Renal cortical epithelial cell (primary cell): ENCODE results near the gene ITGA4. TPM values are rescaled to one million over a fixed set of nuclear protein-coding genes. Genes with fewer than 3 reads are reported as not detected.

Experiments
- DNase-seq: peaks from one replicate; pipeline ENCODE4 v3.0.0-alpha.2; 2011; ENCODE audit warnings: low read depth
- total RNA-seq: library from RNA; depleted of rRNA; stranded (reverse); fragments of >200 nt; gene quantifications from 2 replicates; pipeline ENCODE4 v1.2.3, GENCODE V29; 2014

The ITGA4 gene
- total RNA-seq, 1 donor from 2014 or later = 7.7 TPM

DNA sequence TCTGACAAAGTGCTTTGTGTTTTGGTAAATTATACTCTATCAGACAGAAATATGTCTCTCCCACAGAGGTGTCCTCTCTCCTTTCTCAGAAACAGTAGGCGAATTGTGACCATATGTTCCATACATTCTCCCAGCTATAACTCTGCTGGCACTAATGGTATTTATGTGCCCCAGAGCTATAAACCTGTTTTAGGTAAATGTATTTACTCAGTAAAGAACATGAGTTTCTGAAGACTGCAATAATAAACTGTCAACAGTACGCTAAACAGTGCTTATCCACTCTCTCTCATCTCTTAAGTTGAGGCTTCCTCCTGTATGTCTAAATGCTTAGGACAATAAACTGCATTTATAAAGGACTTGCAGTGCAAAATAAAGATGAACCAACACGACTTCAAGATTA lies 58.5 kb downstream of the ITGA4 start:
- no peak for DNase-seq

DNA sequence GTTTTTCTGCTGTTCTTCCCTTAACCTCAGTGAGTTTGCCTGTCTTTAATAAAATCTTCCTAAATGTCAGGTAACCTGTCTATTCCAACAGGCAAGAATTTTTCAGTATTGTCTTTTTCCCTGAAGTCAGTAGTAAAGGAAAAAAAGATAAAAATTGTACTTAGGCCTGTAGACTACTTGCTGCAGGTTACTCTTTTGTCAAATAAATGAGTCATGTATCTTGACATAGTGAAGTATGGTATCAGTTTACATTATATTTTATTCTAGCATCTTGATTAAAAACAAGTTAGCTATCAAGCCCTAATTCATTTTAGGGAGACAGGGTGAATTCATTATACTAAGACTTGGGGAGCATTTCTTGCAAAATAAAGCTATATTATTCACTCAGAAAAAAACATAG lies 59.8 kb downstream of the ITGA4 start:
- peak; percentile 6 for DNase-seq

- peak; percentile 92 for DNase-seq
These were observed 60.6 kb downstream of the ITGA4 start for GRCh38 chr2:181517685-181518301.

- no peak for DNase-seq
These were observed 63.1 kb downstream of the ITGA4 start for GRCh38 chr2:181520253-181520652.

GRCh38 chr2:181523756-181524155 lies 66.6 kb downstream of the ITGA4 start:
- no peak for DNase-seq

DNA sequence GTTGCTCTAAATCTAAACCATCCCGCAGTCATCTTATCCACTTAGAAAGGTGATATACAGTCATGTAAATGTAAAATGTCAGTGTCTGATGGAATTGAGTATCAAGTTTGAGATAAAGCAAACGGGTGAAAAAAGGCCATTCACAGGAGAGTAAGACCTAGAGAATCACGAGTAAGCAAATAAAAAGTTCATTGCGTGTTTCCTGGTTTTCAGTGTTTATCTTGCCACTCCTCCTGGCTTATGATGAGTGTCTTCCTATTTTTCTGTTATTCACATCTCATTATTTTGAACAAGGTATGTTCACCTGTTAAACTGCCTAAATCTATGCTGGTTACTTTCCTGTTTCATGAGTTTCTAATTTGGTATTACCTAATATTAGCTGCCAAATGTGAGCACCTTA lies 68.8 kb downstream of the ITGA4 start:
- no peak for DNase-seq

DNA sequence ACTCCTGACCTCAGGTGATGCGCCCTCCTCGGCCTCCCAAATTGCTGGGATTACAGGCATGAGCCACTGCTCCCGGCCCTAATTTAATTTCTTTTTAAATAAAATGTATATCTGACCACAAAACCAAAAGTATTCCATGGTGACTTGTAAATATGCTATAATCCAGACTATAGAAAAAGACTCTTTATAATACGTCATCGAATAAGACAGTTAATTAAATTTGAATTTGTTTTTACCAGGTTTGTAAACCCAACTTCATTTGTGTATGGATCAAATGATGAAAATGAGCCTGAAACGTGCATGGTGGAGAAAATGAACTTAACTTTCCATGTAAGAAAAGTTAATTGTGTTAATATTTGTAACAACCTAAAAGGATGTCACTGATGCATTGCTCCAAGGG lies 69.9 kb downstream of the ITGA4 start:
- DNase-seq = no peak

DNA sequence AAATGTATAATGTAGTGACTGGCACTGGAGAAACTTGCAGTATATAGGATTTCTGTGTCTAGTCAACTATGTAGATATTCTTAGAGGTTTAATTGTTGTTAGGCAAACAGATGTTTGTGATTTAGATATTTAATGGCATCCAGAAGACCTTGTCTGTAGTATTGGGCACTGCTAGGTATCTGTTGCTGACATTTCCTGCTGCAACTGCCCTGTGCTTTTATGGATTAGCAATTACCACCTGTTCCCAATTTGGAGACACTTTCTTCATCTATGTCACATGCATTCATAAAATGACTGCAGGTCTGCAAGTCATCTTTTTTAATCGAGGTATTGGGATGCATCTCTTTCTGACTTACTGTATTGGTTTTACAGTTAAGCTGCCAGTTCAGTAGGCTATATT lies 71.3 kb downstream of the ITGA4 start:
- DNase-seq = no peak

DNA sequence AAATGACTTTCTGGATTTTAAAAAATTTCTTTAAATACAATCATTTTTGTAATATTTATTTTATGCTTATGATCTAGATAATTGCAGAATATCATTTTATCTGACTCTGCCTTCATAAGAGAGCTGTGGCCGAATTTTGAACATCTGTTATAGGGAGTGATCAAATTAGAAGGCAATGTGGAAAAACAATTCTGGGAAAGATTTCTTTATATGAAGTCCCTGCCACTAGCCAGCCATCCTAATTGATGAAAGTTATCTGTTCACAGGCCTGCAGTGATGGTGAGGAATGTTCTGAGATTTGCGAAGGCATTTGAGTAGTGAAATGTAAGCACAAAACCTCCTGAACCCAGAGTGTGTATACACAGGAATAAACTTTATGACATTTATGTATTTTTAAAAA lies 79.5 kb downstream of the ITGA4 start:
- DNase-seq = no peak

DNA sequence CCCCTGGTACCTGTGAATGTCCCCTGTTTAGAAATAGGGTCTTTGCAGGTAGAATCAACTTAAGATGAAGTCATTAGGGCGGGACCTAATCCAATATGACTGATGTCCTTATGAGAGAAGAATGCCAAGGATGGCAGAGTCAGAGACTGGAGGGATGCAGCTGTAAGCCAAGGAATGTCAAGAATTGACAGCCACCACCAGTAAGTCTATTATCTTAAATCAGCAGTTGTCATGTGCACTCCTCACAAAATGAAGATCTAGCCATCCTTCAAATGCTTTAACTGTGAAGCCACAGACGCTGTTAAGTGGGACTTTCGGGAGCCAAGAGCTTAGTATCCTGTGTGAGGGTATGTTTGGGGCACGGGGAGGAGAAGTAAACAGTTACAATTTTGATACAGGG lies 83.2 kb downstream of the ITGA4 start:
- DNase-seq = no peak

- DNase-seq = no peak
These were observed 85.0 kb downstream of the ITGA4 start for GRCh38 chr2:181542170-181542569.

GRCh38 chr2:181546086-181546485 lies 88.9 kb downstream of the ITGA4 start:
- peak; percentile 96 for DNase-seq

GRCh38 chr2:181552808-181553207 lies 95.6 kb downstream of the ITGA4 start:
- peak; percentile 94 for DNase-seq

DNA sequence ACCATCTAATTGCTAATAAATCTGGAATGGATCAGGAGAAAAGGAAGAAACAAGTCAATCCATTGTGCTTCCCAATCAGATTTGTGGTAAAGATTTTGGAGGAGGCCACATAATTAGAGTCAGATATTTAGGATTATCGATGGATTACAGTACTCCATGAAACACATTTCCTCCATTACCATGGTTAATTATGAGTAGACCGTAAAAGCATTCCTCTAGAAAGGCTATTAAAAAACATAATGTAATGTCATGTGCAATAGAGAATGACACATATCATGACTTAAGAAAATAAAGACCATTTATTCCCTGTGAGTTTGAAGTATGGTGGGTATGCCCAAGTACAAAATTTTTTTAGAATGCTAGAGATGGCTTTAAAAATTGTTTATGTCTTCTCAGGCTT lies 96.1 kb downstream of the ITGA4 start:
- DNase-seq = no peak

DNA sequence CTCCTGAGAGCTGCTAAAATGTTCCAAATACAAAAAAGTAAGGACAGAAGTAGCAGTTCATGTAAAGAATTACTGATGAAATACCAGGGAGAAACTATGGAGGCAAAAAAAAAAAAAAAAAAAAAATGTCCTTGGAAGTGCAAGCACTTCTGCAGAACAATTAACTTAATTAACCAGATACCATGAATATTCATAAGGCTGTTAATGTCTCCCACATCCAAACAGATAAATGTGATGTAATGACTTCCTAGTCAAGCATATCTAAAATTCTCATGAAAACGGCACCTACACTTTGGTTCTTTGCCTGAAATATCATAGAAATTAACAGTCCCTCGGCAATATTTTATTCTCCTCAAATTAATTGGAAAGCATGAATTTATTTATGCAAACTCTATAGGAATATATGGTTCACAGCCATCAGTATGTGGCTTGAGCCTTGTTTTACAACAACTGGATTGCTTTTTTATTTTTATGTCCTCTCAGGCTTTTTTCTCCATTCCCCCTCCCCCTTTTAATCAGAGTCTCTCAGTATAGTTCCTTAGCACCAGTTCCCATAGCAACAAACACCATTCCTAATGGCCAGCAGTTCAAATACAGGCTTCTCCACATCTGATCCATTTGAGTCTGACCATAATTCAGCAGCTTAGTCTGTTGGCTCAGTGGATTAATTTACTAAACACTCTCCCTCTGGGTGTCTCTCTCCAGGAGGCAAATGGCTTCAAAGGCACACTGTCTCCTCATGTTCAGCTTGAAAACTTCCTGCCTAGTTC lies 97.1 kb downstream of the ITGA4 start:
- DNase-seq = no peak

DNA sequence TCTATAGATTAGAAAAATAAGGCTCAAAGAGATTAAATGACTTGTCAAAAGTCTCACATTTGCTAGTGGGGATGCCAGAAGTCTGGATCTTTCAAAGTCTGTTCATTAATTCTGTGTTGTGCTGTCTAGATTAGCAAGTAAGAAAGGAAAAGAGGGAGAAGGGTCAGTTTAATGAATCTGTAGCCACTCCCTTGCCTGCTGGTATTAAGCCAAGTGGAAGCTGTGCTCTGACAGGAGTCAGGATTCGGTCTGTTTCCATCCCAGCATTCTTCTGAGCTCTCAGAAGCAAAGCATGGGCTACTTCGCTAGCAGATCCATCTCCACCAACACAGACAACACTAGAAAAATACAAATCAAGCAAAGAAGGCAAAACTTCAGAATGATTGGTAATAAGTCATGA lies 101.2 kb downstream of the ITGA4 start:
- DNase-seq = no peak

DNA sequence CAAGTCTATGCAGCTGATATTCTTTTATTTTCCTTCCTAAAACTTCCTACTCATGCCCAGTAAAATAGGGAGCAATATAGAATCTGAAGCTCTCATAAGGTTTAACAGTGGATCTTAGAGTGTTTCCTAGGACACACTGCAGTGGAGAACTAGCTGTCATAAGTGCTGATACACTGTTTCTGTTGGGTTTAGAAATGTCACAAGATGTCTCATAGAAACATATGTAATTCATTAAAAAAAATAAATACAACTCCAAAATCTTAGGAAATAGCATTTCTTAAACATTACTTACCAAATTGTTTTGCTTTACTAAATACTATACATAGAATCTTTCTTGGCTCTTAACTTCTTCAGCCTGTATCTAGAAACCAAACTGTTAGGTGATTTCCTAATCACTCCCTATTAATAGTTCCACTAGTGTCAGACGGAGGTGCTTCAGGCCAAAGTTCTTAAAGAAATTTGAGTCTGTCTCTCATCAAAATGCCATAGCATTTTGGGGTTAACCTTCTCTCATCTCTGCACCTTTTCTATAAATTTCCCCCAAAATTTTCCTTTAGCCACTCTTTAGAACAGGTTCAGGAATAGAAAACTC lies 106.0 kb downstream of the ITGA4 start:
- no peak for DNase-seq

- DNase-seq = no peak
These were observed 109.3 kb downstream of the ITGA4 start for GRCh38 chr2:181566334-181567032.

DNA sequence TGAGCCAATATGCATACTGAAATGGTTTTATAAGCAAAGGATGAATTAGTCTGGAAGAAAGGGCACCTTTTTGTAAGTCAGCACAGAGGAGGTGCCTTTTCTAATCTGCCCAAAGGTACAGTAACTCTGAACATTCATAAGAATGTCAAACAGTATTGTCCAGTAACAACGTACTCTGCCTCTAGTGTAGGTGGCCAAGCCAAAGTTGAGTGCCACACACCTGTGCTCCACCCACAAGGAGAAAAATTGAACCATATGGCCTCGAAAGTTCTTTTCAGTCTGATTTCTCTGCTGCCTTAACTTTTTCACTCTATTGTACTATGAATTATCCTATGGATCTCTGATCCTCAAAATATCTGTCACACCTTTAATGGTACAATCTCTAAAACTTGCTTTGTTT lies 112.9 kb downstream of the ITGA4 start:
- no peak for DNase-seq

DNA sequence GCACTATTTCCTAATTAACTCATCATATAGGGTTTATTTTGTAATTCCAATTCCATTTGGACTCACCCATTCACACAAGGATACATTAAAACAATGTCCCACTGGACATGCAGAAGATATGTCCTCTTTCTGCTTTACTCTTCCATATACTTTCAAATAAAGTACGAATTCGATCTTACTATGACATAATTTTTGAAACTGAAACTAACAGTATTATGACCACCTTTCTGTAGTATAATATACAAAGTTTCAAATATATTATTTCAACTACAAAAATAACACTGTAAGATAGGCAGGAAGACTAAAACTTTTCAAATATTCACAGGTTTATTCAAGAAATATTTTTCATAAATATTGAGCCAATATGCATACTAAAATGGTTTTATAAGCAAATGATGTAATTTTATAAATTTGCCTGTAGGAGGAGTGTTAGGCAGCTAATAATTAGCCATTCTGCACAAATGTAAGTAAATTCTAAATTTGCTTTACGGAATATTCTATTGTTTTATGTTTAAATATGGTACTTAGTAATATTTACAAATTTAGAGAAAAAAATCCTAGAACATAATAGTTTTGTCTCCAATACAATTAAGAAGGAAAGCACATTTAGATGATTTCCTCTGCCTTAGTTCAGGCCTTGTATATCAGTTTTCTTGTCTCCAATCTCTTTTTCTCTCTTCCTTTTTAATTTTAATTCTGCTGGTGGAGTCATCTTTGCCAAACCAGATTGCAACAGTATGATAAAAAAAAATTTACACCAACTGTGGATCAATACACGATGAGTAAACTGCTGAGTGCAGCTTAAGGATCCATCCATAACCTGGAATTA lies 113.9 kb downstream of the ITGA4 start:
- DNase-seq = no peak

DNA sequence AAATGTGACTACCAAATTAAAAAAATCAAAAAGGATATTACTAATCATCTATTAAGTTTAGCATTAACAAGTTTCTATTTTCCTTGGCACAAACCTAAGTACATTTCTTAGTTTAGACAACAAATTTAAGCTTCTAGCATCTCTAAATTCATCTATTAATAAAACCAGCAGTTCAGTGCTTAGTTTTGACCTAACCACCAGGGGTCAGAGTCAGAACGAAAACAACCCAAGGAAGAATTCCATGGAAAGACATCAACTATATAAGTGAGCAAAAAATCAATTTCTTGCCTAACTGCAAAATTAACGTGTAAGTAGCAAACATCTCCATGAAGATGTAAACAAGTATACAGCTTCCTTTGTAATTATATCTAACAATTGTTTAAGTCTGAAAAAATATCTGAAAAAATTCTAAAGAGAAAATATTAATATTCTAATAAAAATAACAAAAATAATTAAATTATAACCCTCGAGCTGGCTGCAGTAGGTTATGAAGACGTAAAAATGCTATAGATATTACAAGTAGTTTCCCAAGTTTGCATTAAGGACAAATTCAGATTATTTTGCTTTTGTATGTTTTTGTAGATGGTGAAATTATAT lies 116.1 kb downstream of the ITGA4 start:
- peak; percentile 61 for DNase-seq
